HG03571 (cell line): Measurements from ENCODE around the gene MED23.
A peak's percentile ranks its signal among the peaks of the same experiment; 100 is the strongest.
"Not testable (repeated sequence)": the region's sequence is repeated elsewhere in the genome, so short reads cannot be mapped to it uniquely, and the experiment has no call there.

Experiments
- ATAC-seq: cut with Tn5 transposase; IDR thresholded peaks from one replicate; pipeline ENCODE4 v1.9.1; 2021; ENCODE audit not compliant: unreplicated experiment

MED23 gene

GRCh38 chr6:131574686-131575085 is 53.4 kb downstream of the MED23 start:
- ATAC-seq = no peak

- ATAC-seq = no peak
These were observed 53.9 kb downstream of the MED23 start for GRCh38 chr6:131574133-131574532.

GRCh38 chr6:131572686-131573415 is 55.2 kb downstream of the MED23 start, which contains the start of gene ARG1:
ARG1 (plus strand) TSS chr6:131573226; CDS start chr6:131573283, 57 bp downstream.
- no peak for ATAC-seq

- no peak for ATAC-seq
These were observed 59.3 kb downstream of the MED23 start for GRCh38 chr6:131568726-131569125.

DNA sequence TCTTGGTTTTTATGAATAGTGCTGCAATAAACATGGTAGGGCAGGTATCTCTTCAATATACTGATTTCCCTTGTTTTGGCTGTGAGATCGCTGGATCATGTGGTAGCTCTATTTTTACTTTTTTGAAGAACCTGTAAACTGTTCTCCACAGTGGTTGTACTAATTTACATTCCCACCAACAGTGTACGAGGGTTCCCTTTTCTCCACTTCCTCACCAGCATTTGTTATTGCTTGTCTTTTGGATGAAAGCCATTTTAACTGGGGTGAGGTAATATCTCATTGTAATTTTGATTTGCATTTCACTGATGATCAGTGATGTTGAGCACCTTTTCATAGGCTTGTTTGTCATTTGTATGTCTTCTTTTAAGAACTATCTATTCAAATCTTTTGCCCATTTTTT is 63.0 kb downstream of the MED23 start:
- ATAC-seq = no peak

DNA sequence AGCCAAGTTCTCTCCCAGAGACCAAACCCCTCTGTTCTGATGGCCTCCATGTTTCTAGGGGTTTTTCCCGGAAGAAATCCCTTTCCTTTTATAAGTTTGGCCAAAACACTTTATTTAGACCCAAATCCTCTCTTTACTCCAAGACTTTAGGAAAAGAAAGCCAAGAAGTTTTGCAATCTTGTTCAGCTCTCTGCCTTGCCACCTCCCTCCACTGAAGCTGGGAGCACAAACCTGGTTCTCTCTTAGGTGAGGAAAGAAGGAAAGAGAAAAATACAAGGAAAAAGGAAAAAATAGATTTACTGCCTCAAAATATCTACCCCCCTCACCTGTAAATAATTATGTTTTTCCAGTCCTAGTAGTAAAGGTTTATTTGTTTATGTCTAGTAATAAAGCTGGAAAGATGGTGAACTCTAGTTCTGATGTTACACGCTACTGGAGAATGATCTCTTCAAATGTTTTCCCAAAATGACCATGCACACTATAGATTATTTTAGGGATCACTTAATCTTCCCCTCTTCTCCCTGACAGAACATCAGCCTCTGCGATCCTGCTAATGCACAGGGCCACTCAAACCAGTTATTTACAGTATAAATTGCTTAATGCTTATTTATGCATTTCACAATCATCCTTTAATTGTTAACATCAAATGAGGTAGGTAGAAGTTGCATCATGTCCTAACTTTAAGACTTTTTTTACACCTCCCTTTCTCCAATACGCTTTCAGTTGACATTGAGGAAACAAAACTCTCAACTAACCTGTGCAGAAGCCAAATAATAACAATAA is 65.9 kb downstream of the MED23 start:
- no peak for ATAC-seq

- no peak for ATAC-seq
These were observed 69.1 kb downstream of the MED23 start for GRCh38 chr6:131558922-131559321.

DNA sequence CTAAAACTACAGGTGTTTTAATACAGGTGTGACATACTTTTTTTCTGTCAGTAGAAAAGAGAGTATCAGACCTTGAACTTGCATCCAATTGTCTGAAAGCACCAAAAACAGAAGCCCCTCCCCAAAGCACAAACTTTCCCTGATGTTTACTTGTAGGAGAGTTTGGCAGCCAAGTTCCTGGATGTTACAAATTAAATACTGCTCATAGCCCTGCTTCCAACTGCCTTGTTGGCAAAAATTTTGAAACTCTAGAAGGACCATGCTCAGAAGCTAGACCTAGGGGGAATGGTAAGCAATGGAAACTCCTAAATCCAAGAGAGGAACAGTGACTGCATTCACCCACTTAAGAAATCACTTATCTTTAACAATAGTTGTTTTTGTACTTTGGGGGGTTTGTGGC is 72.0 kb downstream of the MED23 start:
- no peak for ATAC-seq

DNA sequence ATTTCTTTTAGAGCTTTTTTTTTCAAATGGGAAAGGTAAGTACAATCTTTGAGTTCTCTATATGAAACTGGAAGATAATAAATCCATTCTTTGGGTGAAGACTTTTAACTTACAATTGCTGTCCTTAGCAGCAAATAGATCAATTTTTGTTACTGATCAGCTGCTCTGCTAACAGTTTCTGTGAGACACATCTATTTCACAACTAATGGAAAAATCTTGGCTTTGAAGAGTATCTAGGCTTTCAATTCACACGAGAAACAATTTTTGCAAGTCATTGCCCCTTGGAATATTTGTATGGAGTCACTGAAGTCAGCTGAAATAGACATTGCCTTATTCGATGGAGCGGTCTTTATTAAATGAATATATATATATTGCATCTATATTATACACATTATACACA is 75.5 kb downstream of the MED23 start:
- ATAC-seq = no peak

- no peak for ATAC-seq
These were observed 76.1 kb downstream of the MED23 start for GRCh38 chr6:131551902-131552301.

- no peak for ATAC-seq
These were observed 78.2 kb downstream of the MED23 start for GRCh38 chr6:131549811-131550210.

DNA sequence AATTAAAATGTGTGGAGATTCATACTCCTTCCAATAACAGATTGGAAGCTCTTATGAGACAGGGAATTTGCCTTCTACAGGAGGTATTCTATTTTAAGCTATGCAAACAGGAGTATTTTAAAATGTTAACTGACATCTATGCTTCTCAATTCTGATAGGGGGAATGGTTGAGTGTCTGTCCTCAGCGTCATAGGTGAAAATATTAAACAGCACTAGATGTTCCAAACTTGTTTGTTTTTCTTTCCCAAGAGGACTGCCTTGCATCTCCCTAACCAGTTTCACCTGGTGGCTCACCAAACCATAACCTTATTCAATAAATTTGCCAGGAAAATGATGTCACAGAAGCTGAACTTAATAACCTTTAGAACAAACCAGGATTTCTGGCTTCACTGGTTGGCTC is 79.6 kb downstream of the MED23 start:
- no peak for ATAC-seq

- no peak for ATAC-seq
These were observed 80.6 kb downstream of the MED23 start for GRCh38 chr6:131547488-131547887.

- ATAC-seq = no peak
These were observed 82.7 kb downstream of the MED23 start for GRCh38 chr6:131545317-131545716.

DNA sequence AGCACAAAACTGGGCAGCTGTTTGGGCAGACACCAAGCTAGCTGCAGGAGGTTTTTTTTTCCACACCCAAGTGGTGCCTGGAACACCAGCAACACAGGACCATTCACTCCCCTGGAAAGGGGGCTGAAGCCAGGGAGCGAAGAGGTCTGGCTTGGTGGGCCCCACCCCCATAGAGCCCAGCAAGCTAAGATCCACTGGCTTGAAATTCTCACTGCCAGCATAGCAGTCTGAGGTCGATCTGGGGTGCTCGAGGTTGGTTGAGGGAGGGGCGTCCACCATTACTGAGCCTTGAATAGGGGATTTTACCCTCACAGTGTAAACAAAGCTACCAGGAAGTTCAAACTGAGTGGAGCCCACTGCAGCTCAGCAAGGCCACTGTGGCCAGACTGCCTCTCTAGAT is 89.4 kb downstream of the MED23 start:
- ATAC-seq = not testable (repeated sequence)

GRCh38 chr6:131532580-131533039 is 95.4 kb downstream of the MED23 start:
- peak; percentile 72 for ATAC-seq

DNA sequence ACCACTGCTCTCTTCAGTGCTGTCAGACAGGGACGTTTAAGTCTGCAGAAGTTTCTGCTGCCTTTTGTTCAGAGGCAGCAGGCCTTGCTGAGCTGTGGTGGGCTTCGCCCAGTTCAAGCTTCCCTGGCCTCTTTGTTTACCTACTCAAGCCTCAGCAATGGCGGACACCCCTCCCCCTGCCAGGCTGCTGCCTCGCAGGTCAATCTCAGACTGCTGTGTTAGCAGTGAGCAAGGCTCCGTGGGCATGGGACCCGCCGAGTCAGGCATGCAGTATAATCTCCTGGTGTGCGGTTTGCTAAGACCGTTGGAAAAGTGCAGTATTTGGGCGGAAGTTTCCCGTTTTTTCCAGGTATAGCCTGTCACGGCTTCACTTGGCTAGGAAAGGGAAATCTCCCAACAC is 96.4 kb downstream of the MED23 start:
- ATAC-seq = not testable (repeated sequence)

- ATAC-seq = not testable (repeated sequence)
These were observed 97.1 kb downstream of the MED23 start for GRCh38 chr6:131530936-131531335.

GRCh38 chr6:131524695-131525336 is 103.2 kb downstream of the MED23 start:
- ATAC-seq = no peak

GRCh38 chr6:131523988-131524673 is 103.9 kb downstream of the MED23 start:
- ATAC-seq = no peak
